A549 (cell line): ENCODE data around the gene RNASE8. TPM values are rescaled to one million over a fixed set of nuclear protein-coding genes. Genes with fewer than 3 reads are reported as not detected.

ENCODE experiments used
- CBX8 ChIP-seq: fragments of 200-600 bp; sonication (generic); IDR thresholded peaks from 2 replicates; pipeline ENCODE4 v1.6.1; 2016
- FOSL2 ChIP-seq, 2 experiments: fragments of 450-650 bp in 1 of 2; fragments of >200 bp in 1 of 2; sonication (Bioruptor Twin) in 1 of 2; formaldehyde crosslinking; IDR thresholded peaks; 2 replicates each; pipeline versions ENCODE4 v1.5.0 to v1.6.1; 2016 to 2020; ENCODE audit warnings: mild to moderate bottlenecking in 1 of 2, moderate library complexity in 1 of 2
- FOXS1 ChIP-seq: fragments of 250-450 bp; sonication (Bioruptor Pico); IDR thresholded peaks from 2 replicates; pipeline ENCODE4 v1.5.0; 2020; ENCODE audit warnings: mild to moderate bottlenecking, moderate library complexity
- GATA3 ChIP-seq: IDR thresholded peaks from 2 replicates; pipeline ENCODE4 v1.6.1; 2012; ENCODE audit warnings: borderline replicate concordance
- HMGXB4 ChIP-seq: fragments of 250-450 bp; sonication (Bioruptor Pico); IDR thresholded peaks from 2 replicates; pipeline ENCODE4 v1.5.0; 2021; ENCODE audit warnings: mild to moderate bottlenecking, moderate library complexity, borderline replicate concordance
- HOXB13 ChIP-seq: fragments of 250-450 bp; sonication (Bioruptor Pico); IDR thresholded peaks from 2 replicates; pipeline ENCODE4 v1.5.0; 2020; ENCODE audit warnings: low read depth, mild to moderate bottlenecking, moderate library complexity
- JUN ChIP-seq, 2 experiments: fragments of >200 bp; sonication (Bioruptor Twin); formaldehyde crosslinking; IDR thresholded peaks; 2 replicates in 1 of 2; 3 replicates in 1 of 2; pipeline ENCODE4 v1.6.1; 2016 to 2017
- MAFK ChIP-seq: fragments of 450-650 bp; IDR thresholded peaks from 2 replicates; pipeline ENCODE4 v1.6.1; 2014; ENCODE audit not compliant: partially characterized antibody
- NPAS2 ChIP-seq: fragments of 250-450 bp; sonication (Bioruptor Pico); IDR thresholded peaks from 2 replicates; pipeline ENCODE4 v1.8.0; 2022; ENCODE audit warnings: mild to moderate bottlenecking, moderate library complexity, borderline replicate concordance
- NR3C1 ChIP-seq: fragments of >200 bp; sonication (Bioruptor Twin); formaldehyde crosslinking; IDR thresholded peaks from 3 replicates; pipeline ENCODE4 v1.6.1; 2017
- RARB ChIP-seq: fragments of 250-450 bp; sonication (Bioruptor Pico); IDR thresholded peaks from 2 replicates; pipeline ENCODE4 v1.8.0; 2021; ENCODE audit warnings: mild to moderate bottlenecking, moderate library complexity
- RFX5 ChIP-seq: fragments of 450-650 bp; IDR thresholded peaks from 2 replicates; pipeline ENCODE4 v1.7.1; 2014; ENCODE audit warnings: antibody characterized with exemption, mild to moderate bottlenecking, moderate library complexity
- TP53 ChIP-seq: fragments of 250-450 bp; sonication (Bioruptor Pico); IDR thresholded peaks from 2 replicates; pipeline ENCODE4 v1.5.0; 2021; ENCODE audit warnings: mild to moderate bottlenecking, moderate library complexity
- USF2 ChIP-seq: fragments of 450-650 bp; IDR thresholded peaks from 2 replicates; pipeline ENCODE4 v1.6.1; 2014; ENCODE audit warnings: antibody characterized with exemption
- polyA plus RNA-seq, 4 experiments: library from polyadenylated mRNA; depleted of rRNA in 3 of 4; stranded (reverse); fragments of >200 nt; fragmentation: RNase III in 1 of 4; extraction: RNeasy Plus Mini Kit Qiagen cat#74134 plus additional on column Dnase treatment in 1 of 4; gene quantifications; 2 replicates in 3 of 4; 3 replicates in 1 of 4; pipeline ENCODE4 v1.2.3, GENCODE V29; 2011 to 2017
- TF ChIP-seq, protein P1 (sequence below): fragments of >200 bp; sonication (Bioruptor Twin); formaldehyde crosslinking; IDR thresholded peaks from 2 replicates; pipeline ENCODE4 v1.6.1; 2016
- TF ChIP-seq, protein P2 (sequence below): IDR thresholded peaks from 2 replicates; pipeline ENCODE4 v1.6.1; 2012
- TF ChIP-seq, protein P3 (sequence below): fragments of 150-350 bp; IDR thresholded peaks from 2 replicates; pipeline ENCODE4 v1.6.1; 2014; ENCODE audit warnings: low read depth, mild to moderate bottlenecking, low read length
- TF ChIP-seq, protein P4 (sequence below): fragments of 200-600 bp; sonication (generic); IDR thresholded peaks from 2 replicates; pipeline ENCODE4 v1.6.1; 2016; ENCODE audit warnings: antibody characterized with exemption, mild to moderate bottlenecking, moderate library complexity

The RNASE8 gene
- polyA plus RNA-seq, 2 of the 4 experiments (the other 2 are of a cell fraction): not detected

DNA sequence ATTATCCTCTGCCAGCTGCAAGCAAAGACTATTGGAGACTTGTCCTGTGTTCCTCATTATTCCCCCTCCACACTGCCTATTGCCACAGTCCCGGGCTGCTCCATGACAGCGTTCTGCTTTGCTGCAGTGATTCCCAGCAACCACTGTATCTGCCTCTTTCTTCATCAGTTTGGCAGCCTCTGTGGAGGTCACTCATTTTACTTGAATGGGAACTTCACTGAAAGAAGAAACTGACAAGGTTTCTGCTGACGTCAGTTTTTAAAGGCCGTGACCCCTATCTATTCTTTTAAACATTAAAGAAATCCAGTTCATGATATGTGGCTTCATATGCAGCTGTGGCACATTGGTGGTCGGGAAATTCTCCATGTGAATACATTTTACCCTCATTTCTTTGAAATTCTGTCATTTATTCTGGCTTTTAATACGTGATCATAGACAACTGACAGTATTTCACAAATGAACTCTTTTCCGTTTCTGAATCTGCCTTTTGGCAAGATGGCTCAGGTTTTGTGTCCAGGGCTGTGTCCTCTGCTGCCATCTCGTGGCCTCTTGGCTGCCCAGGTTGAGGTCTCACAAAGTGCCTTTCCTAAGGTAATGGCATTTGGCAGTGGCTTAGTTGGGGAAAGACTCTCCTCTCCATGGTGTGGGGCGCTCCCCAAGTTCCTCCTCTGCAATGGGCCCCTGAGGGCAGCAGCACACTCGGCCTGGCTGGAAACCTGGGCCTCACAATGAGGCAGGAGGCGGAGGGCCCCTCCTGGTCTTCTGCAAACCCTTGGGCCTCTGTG, 49.1 kb downstream of the RNASE8 start (continued):
- TF ChIP-seq, protein P1, sequence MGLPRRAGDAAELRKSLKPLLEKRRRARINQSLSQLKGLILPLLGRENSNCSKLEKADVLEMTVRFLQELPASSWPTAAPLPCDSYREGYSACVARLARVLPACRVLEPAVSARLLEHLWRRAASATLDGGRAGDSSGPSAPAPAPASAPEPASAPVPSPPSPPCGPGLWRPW: no peak
- TF ChIP-seq HOXB13 (CRISPR knock-in tag) (peak; percentile 48; the same call in 1 of the 2 replicates), TP53 (CRISPR knock-in tag) (no peak), HMGXB4 (CRISPR knock-in tag) (no peak), CBX8 (no peak), RFX5 (no peak), USF2 (no peak), NR3C1 (no peak), MAFK (peak; percentile 95), GATA3 (no peak), FOXS1 (no peak), JUN (IDR thresholded peaks at IDR 0.05) (no peak), FOSL2 (IDR thresholded peaks at IDR 0.05) (no peak), FOSL2 (CRISPR knock-in tag; IDR thresholded peaks at IDR 0.05) (no peak), NPAS2 (no peak), RARB (CRISPR knock-in tag) (no peak)
- TF ChIP-seq, protein P2, sequence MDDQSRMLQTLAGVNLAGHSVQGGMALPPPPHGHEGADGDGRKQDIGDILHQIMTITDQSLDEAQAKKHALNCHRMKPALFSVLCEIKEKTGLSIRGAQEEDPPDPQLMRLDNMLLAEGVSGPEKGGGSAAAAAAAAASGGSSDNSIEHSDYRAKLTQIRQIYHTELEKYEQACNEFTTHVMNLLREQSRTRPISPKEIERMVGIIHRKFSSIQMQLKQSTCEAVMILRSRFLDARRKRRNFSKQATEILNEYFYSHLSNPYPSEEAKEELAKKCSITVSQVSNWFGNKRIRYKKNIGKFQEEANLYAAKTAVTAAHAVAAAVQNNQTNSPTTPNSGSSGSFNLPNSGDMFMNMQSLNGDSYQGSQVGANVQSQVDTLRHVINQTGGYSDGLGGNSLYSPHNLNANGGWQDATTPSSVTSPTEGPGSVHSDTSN: no peak
- TF ChIP-seq, protein P3, sequence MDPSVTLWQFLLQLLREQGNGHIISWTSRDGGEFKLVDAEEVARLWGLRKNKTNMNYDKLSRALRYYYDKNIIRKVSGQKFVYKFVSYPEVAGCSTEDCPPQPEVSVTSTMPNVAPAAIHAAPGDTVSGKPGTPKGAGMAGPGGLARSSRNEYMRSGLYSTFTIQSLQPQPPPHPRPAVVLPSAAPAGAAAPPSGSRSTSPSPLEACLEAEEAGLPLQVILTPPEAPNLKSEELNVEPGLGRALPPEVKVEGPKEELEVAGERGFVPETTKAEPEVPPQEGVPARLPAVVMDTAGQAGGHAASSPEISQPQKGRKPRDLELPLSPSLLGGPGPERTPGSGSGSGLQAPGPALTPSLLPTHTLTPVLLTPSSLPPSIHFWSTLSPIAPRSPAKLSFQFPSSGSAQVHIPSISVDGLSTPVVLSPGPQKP: no peak
- TF ChIP-seq, protein P4, sequence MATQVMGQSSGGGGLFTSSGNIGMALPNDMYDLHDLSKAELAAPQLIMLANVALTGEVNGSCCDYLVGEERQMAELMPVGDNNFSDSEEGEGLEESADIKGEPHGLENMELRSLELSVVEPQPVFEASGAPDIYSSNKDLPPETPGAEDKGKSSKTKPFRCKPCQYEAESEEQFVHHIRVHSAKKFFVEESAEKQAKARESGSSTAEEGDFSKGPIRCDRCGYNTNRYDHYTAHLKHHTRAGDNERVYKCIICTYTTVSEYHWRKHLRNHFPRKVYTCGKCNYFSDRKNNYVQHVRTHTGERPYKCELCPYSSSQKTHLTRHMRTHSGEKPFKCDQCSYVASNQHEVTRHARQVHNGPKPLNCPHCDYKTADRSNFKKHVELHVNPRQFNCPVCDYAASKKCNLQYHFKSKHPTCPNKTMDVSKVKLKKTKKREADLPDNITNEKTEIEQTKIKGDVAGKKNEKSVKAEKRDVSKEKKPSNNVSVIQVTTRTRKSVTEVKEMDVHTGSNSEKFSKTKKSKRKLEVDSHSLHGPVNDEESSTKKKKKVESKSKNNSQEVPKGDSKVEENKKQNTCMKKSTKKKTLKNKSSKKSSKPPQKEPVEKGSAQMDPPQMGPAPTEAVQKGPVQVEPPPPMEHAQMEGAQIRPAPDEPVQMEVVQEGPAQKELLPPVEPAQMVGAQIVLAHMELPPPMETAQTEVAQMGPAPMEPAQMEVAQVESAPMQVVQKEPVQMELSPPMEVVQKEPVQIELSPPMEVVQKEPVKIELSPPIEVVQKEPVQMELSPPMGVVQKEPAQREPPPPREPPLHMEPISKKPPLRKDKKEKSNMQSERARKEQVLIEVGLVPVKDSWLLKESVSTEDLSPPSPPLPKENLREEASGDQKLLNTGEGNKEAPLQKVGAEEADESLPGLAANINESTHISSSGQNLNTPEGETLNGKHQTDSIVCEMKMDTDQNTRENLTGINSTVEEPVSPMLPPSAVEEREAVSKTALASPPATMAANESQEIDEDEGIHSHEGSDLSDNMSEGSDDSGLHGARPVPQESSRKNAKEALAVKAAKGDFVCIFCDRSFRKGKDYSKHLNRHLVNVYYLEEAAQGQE: no peak
